Activated CD4-positive, CD25-positive, alpha-beta regulatory T cell treated with anti-CD3 and anti-CD28 coated beads, Interleukin-2, amount 50 U/mL, for 16 hours (primary cell): ENCODE data around the gene MYD88.

ENCODE experiments used
- DNase-seq: peaks from one replicate; pipeline ENCODE4 v3.0.0-alpha.2; 2020; ENCODE audit warnings: low read depth, low spot score

The MYD88 gene

GRCh38 chr3:38138349-38139190 is at the start of gene MYD88:
MYD88 (plus strand) TSS chr3:38138661; CDS start chr3:38138701, 40 bp downstream.
- DNase-seq, result peak; percentile 64

- no peak for DNase-seq
These were observed 49.3 kb upstream of the MYD88 start for GRCh38 chr3:38089163-38089562.

- no peak for DNase-seq
These were observed 48.0 kb upstream of the MYD88 start for GRCh38 chr3:38090453-38090852.

- DNase-seq, result no peak
These were observed 43.5 kb upstream of the MYD88 start for GRCh38 chr3:38094999-38095398.

GRCh38 chr3:38095669-38096483 is 42.6 kb upstream of the MYD88 start:
- DNase-seq, result no peak

DNA sequence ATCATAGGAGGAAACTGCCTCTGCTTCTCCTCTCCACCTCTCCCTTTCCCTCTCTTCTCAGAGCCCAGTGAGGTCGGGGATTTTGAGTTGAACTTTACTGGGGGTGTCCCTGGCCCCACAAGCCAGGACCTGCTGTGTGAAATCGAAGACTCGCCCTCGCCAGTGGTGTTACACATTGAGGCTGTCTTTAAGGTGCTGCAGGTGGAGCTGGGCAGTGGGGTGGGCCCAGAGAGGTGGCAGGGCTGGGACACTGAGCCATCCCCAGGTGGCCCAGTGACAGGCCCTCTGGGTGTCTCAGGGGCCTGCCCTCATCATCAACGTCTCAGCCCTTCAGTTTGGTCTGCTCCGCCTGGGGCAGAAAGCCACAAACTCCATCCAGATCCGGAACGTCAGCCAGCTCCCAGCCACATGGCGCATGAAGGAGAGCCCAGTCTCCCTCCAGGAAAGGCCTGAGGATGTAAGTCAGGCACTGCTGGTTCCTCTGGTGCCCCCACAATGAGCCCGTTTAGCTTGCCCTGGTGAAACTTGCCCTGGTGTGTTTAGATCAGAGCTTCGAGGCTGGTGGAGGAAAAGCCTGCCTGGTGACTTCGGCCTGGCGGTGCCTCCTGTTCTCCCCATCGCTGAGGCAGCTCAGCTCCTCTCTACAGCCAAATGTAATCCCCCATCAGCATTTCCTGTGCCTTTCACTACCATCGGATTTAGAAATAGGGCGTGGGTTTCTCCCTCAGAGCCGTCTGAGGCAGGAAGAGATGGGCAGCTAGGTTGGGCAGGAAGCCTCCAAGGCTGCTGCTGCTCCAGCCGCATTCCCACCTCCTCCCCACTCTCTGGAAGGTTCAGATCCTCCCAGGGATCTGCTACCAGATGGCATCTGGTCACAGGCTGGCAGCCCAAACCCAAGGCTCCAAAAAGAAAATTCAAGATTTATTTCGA is 40.8 kb upstream of the MYD88 start:
- no peak for DNase-seq

- DNase-seq, result no peak
These were observed 40.1 kb upstream of the MYD88 start for GRCh38 chr3:38098376-38098723.

- no peak for DNase-seq
These were observed 38.9 kb upstream of the MYD88 start for GRCh38 chr3:38099518-38099917.

GRCh38 chr3:38100498-38100897 is 38.0 kb upstream of the MYD88 start:
- DNase-seq, result no peak

DNA sequence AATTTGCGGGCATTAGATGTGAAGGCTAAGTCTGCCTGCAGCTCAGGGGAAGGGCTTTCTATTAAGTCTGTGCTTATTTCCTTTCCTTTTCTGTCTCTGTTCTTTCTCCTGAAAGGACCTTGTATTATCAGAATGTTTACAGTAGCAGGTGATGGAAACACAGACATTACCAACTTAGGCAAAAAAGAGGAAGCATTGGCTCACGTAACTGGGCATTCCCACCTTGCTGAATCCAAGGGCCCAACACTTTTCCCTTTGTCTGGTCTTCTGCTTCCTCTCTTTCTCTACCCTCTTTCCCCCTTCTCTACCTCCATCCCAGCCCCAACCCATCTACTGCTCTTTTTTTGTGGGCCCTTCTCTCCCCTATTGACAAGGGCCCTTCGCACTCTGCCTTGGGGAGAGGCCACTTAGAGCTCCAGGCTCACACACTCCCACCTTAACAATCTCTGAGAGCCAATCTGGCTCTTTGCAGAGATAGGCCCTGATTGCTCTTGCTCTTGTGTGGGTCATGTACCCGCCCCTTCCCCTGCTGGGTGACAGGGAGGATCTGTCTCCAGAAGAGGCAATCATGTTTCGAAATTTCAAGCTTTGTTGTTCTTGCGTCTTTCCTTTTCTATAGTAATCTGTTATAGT is 36.5 kb upstream of the MYD88 start:
- DNase-seq, result no peak

GRCh38 chr3:38102444-38102814 is 36.0 kb upstream of the MYD88 start:
- DNase-seq, result no peak

GRCh38 chr3:38105525-38105924 is 32.9 kb upstream of the MYD88 start:
- DNase-seq, result no peak

GRCh38 chr3:38107911-38108648 is 30.4 kb upstream of the MYD88 start:
- DNase-seq, result no peak

DNA sequence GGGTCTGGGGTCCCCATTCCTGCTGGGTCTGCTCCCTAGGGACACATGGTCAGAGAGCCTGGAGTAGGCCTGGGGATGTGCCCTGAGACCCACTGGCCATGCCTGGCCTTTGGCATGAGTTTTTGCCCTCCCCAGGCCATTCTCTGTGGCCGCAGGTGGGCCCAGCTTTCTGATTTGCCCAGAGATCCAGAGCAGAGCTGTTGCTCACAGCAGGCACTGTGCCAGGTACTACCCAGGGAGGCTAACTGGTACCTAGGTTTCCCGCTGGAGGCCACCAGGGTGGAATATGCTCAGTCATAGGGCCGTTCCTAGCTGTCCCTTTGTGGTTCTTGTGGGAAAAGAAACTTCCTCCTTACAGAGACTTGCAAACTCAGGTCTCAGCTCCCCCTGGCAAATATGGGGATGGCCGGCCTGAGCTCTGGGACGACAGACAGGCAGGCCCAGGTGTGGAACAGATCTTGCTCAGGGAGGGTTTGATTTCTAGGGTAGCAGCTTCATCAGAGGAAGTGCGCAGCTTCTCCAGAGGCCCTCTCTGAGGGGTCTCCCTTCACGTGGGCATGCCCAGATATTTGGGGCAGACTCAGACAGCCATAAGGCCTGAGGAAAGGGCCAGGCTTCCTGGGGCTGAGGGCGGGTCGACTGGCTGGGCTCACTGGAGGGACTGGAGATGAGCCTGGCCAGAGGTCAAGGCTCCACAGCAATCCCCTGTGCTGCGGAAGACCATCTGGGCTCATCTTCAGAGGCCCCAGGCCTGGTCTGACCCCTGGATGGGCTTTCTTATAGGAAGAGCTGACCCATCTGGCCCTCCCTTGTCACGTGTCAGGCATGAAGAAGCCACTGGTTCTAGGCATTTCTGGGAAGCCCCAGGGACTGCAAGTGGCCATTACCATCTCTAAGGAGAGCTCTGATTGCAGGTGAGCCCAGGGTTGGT is 29.5 kb upstream of the MYD88 start:
- DNase-seq, result no peak

- DNase-seq, result no peak
These were observed 28.7 kb upstream of the MYD88 start for GRCh38 chr3:38109580-38110313.

- no peak for DNase-seq
These were observed 28.0 kb upstream of the MYD88 start for GRCh38 chr3:38110314-38111050.

DNA sequence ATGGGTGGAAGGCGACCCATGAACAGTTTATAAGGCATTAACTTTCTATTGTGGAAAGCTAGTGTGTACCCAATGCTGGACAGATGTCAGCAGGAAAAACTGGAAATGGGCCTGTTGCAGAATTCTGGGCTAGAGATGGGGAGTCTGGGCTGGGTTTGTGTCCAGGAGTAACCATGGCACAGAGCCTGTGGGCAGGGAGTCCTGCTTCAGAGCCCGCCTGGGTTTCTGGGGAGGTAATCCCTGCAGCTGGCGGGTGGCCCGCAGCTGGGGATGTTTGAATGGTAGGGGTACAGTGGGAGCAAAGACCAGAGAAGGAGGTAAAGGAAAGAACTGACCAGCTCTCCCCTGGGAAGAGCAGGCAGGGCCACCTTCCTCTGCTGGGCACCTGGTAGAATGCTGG is 27.3 kb upstream of the MYD88 start:
- DNase-seq, result no peak

DNA sequence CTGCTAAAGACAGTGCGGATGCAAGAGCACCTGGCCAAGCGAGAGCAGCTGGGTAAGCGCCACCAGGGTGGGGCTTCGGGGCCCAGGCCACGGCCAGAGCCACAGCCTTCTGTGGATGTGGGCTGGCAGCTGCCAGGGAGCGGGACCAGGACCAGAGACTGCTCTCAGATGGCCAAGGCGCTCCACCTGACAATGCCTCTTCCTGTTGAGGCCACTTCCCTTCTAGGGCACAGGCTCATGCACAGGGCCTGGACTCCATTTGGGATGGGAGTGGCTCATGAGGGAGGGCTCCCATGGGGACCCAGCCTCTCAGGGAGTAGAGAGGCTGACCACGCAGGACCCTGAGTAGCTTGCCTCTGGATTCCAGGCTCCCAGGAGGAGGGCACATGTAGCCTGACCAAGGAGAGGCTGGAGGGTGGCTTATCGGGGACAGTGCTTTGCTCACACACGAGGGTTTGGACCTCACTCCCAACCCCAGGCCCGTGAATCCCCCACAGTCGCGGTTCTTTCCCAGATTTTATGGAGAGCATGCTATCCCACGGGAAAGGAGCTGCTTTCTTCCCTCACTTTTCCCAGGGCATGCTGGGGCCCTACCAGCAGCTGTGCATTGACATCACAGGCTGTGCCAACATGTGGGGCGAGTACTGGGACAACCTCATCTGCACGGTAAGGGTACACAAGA is 26.6 kb upstream of the MYD88 start:
- no peak for DNase-seq
